GM19035 (cell line): ENCODE data around the gene HSFX2.
"Not testable (repeated sequence)": the region's sequence is repeated elsewhere in the genome, so short reads cannot be mapped to it uniquely, and the experiment has no call there.

Source experiments
- ATAC-seq: cut with Tn5 transposase; IDR thresholded peaks from one replicate; pipeline ENCODE4 v1.9.1; 2021; ENCODE audit not compliant: unreplicated experiment

HSFX2 gene

DNA sequence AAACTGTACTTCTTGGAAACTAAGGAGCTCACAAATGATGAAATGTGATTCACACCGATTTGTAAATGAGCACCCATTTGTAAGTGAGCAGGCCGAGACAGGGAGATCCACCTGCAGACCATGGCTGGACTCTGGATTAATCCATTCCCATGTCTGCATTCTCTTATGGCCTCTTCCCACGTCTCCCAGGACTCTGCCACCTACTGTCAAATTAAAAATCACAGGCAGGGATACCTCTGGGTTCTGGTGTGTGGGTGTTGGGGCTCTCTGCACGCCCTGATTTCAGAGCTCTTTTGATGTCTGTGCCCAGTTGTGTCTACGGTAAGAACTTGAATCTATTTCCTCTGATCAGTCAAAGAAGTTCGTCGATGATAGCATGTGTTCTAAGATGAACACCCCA lies 4.1 kb downstream of the HSFX2 start:
- ATAC-seq: not testable (repeated sequence)

DNA sequence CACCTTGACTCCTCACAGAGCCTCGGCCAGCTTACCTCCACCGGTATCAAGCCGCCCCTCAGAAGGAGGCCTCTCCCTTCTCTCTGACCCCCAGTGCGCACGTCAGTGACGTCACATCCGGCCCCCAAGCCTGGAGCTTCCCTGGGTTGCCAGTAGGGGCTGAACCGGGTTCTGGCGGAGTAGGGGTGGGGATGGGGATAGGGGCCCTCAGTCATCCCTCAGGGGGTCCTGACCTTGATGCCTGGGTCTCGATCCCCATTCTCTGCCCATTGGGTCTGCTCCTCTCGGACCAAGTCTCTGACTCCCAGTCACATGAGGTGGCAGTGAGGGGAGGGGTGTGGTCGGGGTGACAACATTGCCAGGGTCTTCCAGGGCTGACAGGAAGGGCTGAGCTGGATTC lies 7.8 kb downstream of the HSFX2 start, which contains the start of gene MAGEA9B:
MAGEA9B (minus strand) TSS at position 101 of the 400 bp plus-strand sequence. CDS start 4,280 bp downstream, outside the sequence.
- not testable (repeated sequence) for ATAC-seq

DNA sequence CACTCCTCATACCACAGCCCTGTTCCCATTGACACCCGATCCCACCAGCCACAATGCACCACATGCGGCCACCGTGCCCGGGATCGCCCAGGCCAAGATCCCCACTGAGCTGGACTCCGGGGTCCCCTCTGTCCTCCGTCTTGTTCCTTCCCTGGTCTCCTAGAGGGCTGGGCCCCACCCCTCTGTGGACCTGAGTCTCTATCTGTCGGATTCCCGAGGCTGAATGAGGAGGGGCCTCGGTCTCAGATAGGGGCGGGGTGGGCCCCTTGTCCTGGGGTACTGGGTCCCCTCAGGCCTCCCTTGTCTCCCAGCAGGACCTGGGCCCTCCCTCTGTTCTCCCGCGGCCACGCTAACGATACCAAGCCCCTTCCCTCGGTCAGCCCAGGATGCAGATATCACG lies 9.5 kb downstream of the HSFX2 start:
- ATAC-seq: not testable (repeated sequence)

DNA sequence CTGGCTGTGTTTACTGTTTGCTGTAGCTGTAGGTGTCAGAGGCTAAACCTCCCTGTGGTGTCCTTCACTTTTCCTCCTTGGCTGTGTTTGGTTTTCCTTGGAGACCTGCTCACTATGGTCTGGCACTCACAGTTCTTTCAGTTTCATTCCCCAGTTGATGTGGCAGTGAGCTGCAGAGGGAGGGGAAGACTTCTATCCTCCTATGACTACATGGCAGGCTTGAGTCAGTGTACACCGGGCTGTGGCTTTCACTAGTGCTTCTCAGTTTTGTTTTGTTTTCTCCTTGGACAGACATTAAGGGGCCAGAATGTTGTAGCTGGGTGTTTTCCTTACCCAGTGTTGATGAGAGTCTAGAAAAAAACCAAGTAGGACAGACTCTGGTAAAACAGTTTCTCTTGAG lies 21.7 kb downstream of the HSFX2 start:
- ATAC-seq: peak; percentile 100

DNA sequence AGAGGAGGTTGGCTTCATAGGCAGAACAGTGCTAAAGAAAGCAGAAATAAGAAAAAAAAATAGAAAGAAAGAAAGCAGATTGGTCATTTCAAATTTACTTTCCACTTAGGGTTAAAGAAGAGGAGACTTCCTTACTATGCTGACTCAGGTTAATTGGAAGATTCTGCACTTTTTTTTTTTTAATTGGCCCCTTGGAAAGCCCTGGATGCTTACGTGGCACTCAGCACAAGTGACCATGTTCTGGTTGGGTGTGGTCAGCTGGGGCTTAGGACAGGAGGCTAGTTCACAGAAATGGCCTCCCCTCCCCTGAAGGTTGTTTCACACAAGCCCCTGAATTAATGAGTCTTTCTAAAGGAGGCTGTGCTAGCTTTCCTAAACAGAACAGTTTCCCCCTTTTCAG lies 22.4 kb downstream of the HSFX2 start:
- no peak for ATAC-seq

DNA sequence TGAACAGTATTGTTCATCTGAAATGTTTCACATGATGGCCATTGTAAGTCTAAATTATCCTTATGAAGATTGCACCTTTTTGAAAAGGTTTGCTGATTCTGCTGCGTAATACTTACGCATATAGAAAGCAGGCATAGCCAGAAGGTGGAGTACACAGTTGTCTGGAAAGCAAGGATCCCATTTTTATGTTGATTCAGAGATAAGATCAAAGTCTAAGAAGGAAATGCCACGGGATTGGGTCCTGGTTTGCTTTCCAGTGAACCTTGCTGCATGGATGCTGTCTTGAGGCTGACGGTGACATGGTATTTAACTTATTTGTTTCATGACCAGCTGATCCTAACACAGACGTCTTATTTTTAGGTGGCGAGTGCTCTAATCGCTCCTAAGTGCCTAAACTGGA lies 23.3 kb downstream of the HSFX2 start:
- no peak for ATAC-seq

DNA sequence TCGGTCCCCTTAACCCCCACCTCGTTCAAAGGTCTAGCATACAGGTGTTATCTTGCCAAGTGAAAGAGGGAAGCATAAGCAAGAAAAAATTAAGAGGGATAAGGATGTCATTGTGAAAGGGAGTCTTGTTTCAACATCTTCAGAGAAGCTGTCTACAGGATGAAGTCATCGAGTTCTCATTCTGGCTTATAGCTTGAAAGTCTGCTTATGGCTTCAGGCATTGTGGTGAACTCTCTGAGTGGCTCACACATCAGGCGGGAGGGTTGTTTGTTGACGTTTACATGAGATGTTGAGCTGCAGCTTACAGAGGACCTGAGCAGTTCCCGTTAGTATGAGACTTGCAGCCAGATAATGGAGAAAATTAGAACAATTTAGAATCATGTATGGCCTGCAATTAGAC lies 24.4 kb downstream of the HSFX2 start:
- no peak for ATAC-seq

DNA sequence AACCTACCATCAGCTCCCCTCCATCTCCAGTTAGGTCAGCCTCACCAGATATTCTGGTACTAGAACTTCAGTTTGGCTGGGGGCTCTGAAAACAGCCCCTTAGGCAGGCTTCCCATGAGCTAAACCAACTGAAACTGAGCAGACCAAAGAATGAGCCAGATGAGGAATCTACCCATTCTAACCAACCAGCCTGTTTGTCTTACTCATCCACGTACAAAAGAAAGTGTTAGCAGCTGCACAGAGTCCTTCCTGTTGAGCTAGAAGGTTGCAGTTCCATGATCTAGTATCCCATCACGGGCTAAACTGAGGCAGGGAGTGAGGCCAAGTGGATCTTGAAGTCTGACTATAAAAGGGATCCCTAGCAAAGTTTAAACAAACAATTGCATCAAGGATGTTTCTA lies 25.3 kb downstream of the HSFX2 start:
- ATAC-seq: no peak

DNA sequence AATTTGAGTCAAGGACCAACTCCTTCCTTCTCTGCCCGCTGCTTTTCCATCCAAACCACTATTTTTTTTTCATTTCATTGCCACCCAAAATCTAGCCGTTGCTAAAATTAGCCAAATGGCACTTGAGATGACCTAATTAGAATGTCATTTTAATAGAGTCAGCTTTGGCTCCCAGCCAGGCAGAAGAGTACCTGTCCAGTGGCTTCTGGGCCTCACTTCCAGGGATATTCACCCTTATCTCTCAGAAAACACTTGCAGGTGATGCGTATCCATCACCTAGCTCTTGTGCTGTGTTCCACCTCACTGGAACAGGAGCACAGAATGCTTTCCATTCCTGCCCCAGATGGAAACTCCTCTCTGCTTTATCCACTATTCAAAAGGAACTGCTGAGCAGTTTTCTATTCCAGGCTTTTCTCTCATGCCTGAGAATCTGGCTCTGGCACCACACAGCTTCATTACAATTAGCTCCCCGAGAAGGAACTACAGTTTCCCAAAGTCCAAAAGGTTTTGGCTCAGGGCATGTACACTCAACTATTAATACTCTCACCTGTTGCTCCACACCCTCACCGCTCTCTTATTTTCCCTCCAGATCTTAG lies 26.3 kb downstream of the HSFX2 start:
- no peak for ATAC-seq

DNA sequence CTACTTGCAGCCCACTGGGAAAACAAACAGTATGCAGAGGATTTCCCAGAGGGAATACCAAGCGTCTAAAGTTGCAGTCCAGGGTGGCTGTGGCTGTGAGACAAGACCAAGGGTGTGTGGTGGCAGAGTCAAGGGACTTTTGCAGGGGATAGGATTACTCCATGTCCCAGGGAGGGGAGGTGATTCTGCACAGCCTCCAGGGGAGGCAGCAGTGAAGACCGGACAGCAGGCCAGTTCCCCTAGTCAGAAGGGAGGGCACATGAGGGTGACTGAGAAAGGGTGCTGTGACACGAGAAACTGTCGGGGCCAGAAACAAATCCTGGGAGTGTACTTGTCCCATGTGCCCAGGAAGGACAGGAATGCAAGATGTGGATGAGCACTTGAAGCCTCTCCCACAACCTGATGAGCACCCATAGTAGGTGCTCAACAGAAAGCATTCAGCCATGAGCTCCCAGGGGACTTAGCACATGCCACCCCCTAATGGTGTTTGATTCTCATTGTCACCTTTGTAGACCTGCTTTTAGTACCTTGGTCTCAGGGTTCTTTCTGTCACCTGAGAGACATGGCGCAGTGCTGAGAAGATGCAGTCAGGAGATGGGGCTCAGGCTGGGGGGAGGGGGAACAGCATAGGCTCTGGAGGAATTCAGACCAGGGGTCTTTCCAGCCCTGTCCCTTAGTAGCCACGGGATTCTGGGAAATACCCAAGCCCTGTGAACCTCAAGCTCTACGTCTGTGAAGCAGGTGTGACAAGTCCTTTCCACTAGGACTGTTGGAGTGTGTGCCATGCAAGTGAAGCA lies 27.3 kb downstream of the HSFX2 start:
- no peak for ATAC-seq

DNA sequence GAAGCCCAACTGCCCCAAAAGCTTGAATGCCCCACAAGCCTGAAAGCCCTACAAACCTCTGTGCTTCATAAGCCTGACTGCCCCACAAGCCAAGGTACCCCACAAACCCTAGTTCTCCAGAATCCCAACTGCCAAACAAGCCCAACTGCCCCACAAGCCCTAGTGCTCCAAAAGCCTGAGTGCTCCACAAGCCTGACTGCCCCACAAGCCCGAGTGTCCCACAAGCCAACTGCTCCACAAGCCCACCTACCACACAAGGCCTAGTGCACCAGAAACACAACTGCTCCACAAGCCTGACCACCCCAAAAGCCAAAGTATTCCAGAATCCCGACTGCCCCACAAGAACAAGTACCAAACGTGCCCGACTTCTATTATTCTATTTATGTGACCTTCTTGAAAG lies 31.8 kb downstream of the HSFX2 start:
- ATAC-seq: no peak

DNA sequence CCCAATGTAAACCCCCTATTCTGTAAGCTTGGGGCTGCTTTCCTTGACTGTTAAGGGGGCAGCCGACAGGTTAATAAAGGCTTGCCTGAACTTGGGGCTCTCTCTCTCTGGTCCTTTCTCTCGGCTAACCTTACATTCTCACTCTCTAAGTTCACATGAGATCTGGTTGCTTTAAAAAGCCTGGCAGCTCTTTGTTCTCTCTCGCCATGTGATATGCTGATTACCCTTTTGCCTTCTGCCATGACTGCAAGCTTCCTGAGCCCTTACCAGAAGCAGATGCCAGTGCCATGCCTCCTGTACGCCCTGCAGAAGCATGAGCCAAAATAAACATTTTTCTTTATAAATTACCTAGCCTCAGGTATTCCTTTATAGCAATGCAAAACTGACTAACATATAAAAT lies 39.9 kb downstream of the HSFX2 start:
- ATAC-seq: not testable (repeated sequence)

DNA sequence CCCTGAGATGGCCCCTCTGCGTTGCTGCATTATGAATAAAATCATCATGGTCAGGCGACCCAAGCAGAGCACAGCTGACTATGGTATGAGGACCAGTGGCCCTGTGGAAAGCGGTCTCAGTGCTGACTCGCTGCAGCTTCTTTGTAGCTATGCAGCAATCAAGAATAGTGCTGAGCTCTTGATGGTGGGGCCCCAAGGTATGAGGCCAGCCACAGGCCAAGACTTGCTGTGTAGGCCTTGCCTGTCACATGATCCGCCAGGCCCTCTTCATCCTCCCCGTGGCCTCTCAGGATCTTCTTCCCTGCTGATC lies 43.2 kb downstream of the HSFX2 start:
- not testable (repeated sequence) for ATAC-seq

DNA sequence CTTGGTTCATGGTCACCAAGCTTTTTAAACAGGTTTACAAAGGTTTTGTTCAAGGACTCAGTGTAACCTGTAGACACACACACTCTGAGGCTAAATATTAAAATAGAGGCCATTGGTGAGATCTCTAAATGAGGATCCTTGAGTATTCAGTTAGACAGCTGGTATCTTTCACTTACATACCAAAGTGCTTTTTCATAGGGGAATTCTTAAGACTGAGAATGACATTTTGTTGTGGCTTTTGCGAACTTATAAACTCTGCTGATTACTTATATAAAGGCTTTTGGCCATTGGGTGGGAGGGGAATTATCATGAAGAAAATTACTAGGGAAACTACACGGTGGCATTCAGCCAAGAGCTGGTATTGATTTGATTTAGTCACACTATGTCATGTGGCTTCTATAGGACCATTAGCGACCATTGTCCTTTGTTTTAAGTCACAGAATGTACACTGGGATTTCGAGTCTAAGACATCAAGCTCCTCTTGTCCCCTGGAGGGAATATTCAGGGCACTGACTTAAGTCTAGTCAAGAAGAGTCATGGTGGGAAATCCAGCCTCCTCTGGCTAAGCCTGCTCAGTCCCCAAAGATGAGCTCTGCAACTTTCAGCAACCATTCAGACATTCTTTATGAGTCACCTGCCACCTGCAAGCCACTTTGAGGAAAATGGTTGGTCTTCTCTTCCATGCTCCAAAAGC lies 43.7 kb downstream of the HSFX2 start:
- ATAC-seq: not testable (repeated sequence)

DNA sequence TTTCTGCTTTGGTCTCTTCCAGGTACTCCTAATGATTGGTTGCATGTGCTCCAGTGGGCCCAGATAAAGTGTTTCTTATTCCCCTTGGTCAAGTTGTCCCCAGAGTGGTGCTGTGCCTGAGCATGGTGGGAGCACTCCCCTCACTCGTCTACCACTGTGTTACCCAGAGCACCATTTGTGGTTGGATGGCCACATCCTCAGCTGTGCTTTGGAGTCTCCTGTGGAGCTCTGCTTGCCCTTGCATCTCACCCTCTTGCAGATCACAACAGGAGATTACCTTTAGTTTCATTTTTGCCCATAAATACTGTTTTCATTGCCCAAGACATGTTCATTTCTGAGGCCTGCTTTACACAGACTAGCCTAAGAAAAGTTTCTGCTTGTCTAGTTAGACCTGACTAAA lies 44.7 kb downstream of the HSFX2 start:
- not testable (repeated sequence) for ATAC-seq

DNA sequence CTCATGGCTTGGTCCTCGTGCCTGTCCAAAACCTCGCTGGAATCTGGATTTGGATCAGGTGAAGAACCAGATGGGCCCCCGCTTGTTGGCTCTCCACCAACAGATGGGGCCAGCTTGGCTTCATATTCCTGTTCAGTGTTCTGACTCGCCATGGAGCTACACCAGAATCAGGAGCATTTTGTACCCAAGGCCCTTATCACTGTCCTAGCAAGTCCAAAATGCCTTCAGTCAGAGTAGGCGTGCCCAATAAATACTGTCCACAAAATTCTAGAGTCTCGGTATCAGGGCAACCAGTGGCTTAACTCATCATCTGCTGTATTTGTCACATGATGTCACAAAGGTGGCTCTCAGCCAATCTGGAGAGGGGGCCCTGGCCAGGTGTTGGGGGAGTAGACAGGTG lies 45.4 kb downstream of the HSFX2 start, which contains the start of gene HSFX3:
HSFX3 (minus strand) TSS at position 224 of the 400 bp plus-strand sequence; CDS start at position 152, 72 bp downstream.
- ATAC-seq: not testable (repeated sequence)

DNA sequence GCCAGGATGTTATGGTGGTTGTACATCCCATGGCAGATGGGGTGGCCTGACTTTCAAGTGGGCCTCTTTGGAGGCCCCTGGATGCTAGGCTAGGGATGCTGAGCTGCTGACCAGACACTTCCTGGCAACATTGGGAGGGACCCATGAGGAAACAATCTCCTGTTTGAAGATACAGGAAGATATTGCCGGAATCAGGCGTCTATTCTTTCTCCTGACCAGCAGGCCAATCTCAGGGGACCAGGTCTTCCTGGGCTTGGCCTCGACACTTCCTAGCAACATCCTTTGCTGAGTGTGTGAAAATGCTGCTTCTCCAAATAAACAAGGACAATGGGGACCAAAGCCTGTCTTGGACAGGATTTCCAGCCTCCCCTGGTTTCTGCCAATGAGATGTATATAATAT lies 47.3 kb downstream of the HSFX2 start:
- ATAC-seq: not testable (repeated sequence)

DNA sequence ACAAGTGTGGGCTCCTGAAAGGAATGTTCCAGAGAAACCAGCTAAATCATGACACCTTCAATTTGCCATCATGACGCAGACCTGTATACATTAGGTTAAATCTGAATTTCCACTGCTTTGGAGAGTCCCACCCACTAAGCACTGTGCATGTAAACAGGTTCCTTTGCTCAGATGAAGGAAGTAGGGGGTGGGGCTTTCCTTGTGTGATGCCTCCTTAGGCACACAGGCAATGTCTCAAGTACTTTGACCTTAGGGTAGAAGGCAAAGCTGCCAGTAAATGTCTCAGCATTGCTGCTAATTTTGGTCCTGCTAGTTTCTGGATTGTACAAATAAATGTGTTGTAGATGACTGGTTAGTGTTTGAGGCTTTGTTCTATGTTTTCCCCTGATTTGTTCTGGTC lies 48.2 kb downstream of the HSFX2 start:
- ATAC-seq: not testable (repeated sequence)

DNA sequence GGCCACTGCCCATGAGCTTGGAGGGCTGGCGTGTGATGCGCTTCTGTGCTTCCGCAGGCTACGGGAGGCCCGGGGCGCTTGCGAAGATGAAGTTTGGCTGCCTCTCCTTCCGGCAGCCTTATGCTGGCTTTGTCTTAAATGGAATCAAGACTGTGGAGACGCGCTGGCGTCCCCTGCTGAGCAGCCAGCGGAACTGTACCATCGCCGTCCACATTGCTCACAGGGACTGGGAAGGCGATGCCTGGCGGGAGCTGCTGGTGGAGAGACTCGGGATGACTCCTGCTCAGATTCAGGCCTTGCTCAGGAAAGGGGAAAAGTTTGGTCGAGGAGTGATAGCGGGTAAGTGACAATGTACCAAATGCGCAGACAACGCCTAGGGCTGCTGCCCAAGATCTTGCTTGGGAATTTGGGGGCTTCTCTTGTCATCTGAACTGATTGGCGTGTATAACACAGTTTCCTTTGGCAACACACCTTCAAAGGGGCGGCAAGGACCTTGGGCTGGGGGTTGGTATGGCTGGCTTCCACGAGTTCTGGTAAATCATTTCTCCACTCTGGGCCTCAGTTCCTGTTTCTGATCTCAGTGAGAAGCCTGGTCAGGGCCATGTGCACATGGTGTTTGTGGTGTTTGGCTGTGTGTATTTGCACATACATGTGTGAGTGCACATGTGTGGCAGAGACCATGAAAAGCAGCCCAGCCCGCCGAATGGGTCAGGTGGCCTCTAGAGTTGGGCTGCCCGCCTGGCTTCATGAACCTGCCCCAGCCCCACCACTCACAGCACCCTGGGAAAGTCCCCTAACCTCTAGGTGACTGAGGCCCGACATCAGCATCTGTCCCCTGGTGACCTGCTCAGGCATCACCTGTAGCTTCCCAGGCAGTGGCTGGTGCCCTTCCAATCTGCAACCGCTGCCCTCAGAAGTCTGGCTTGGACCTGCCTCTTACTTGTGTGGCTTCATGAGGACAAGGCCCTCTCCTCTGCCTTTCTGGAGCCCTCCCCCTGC lies 49.3 kb downstream of the HSFX2 start:
- ATAC-seq: not testable (repeated sequence)
